SIG-M5 treated with dmso at 0.1 percent for 504 hours (cell line): ENCODE measurements around the gene MEIS1.

Source experiments
- DNase-seq: peaks from one replicate; lab custom pipeline; 2025; ENCODE audit not compliant: unreplicated experiment; lab: John Stamatoyannopoulos, UW

MEIS1 gene

DNA sequence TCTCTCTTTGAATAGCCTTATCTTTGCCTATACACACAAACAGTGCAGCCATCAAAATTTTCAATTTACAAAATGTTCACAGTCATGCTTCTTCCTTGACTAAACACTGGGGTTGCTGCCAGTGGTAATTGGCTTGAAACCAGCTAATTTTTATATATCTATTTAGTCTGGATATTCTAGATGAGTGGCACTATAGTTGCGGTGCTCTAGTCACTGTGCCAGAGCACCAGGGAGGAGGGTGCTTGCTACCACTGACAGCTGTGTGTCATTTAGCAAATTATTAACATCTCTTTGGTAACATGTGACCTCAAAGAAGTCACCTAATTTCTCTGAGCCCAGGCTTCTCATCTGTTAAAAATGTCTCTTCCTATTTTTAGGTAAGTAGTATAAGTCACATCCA, 130.4 kb downstream of the MEIS1 start:
- DNase-seq, result no peak

DNA sequence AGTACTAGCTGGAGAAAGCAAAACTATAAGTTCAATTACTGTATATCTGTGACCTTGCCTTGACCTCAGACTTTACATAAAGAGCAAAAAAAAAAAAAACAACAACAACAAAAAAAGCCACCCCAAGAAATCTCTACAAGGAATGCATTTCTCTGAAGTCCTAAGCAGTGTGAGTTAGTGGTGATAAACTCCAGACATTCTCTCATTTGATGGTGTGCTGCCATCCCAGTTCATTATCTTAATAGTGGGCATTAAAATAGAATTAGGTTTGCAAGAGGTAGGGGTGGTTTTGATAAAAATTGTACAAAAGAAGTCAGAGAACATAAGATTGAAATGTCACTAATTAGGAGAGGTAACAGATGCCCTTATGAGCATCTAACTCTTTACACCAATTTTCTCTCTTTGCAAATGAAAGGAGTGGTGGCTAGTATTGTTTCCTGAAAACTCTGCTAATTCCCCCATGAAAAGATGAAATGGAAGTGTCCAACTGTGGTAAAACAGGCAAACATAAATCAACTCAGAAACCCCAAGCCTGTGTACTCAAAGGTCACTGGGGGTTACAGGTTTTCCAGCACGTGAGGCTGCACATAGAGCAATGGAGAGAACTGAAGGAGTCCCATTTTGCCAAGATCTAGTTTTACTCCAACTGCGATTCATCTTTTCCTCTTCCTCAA, 131.9 kb downstream of the MEIS1 start:
- DNase-seq, result no peak

DNA sequence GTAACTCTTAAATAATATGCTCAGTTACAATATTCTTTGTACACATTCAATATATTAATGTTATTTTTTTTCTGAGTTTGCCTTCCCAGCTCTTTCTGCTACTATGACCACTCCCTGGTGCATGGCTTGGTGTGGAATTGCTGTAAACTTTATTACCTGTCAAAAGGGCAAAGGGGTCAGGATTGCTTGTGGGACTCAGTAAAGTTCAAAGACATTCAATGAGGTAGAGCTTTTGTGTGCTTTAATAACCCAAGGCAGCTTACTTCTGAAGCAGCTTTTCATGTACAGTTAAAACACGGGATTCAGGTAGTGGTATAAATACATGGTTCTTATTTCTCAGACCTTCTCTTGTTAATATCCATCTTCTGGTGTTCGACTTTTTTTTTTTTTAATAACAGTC, 132.8 kb downstream of the MEIS1 start:
- DNase-seq, result no peak

DNA sequence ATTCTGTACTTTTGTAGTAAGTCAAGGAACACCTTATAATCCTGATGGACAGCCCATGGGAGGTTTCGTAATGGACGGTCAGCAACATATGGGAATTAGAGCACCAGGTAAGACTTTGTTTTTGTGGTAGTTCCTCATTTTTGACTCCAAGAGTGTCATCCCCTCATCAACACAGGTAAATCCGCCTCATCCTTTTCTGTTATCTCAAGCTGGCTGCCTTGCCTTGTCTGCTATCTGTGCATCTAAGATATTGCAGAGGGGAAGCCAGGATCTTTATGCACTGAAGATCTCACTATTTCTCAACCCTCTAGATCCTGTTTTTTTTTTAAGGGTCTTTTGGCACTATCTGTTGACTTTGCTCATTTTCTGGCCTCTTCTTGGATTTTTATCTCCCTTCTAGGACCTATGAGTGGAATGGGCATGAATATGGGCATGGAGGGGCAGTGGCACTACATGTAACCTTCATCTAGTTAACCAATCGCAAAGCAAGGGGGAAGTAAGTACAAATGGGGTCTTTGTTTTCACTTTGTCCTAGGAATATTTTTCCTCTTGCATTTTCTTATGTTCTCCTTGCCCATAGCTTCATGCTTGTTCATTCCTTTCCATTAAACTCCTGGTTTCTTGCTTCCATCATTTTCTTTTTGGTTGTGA, 133.8 kb downstream of the MEIS1 start:
- no peak for DNase-seq

DNA sequence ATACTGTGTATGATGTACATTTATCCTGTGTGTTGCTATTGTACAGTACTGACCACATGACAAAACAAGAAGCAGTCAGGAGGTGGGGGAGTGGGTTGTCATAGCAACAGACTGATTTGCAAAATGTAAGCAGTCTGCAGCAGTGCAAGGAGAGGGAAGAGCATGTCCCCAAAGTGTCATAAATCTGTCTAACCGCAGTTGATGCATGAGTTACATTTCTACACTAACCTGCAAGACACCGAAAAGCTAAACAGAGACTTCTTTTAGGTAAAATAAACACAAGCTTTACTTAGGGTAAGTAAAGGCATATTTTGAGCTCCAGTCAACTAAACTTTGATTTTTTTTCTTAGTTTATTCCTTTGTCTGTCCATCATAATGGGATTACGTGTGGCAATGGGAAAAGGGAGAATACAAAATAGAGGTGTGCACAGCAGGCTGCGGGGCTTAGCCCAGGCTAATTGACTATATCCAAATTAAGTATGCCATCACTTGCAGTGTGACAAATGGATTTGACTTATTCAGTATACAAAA, 134.5 kb downstream of the MEIS1 start:
- DNase-seq, result no peak

DNA sequence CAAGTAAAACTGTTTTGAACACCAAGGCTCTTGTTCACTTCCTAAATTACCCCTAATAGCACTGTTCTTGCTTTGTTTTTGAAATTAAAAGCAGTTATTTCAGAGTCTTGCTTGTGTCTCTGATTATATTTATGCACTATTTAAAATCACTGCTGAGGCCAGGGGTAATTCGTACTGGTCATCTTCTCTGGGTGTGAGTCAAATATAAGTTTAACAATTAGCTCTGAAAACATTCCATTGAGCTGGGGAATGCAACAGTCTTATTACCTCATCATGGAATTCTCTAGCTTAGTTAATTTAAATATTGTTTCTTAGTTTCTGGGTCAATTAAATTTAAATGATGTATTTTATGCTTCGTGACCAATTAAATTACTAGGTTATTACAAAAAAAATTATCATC, 135.0 kb downstream of the MEIS1 start:
- no peak for DNase-seq

DNA sequence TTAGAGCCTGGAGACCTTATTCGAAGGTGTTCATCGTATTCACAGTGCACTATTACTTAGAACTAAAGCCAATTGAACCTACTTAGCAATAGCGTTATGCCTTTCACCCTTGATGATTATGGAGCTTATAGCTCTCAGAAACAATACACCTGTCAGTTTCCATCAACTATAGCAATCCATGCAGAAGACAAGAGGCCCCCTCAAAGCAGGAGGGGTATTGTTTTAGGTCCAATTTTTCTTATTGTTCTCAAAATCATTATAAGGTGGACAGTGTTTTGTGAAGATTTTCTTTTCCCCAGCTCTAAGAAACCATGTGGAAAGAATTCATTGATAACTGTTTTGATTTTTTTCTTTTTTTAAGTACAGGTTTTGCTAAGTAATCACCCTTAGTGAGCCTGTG, 135.5 kb downstream of the MEIS1 start:
- DNase-seq, result no peak

DNA sequence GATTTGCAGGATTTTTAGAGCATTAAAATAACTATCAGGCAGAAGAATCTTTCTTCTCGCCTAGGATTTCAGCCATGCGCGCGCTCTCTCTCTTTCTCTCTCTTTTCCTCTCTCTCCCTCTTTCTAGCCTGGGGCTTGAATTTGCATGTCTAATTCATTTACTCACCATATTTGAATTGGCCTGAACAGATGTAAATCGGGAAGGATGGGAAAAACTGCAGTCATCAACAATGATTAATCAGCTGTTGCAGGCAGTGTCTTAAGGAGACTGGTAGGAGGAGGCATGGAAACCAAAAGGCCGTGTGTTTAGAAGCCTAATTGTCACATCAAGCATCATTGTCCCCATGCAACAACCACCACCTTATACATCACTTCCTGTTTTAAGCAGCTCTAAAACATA, 137.0 kb downstream of the MEIS1 start:
- no peak for DNase-seq

DNA sequence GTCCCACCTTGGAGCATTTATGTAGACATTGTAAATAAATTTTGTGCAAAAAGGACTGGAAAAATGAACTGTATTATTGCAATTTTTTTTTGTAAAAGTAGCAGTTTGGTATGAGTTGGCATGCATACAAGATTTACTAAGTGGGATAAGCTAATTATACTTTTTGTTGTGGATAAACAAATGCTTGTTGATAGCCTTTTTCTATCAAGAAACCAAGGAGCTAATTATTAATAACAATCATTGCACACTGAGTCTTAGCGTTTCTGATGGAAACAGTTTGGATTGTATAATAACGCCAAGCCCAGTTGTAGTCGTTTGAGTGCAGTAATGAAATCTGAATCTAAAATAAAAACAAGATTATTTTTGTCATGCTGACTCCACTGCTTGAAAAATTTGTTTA, 137.5 kb downstream of the MEIS1 start:
- DNase-seq, result no peak

DNA sequence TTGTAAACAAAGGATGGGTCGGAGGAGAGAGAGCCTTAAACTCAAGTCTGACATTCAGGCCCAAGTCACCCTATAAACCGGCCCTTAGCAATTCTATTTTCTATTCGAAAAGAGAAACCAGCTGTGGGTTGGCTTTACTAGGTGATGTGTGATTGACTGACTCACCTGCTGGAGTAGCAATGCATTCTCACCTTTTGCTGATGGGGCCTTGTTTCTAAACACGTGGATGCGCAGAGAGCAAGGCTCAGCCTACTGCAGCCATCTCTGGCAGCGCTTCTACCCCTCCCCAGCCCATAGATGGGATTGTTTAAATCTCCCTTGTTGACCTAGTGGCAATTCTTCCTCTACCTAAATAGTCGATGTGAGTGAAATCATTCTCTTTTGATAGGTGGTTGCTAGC, 138.5 kb downstream of the MEIS1 start:
- DNase-seq, result no peak

DNA sequence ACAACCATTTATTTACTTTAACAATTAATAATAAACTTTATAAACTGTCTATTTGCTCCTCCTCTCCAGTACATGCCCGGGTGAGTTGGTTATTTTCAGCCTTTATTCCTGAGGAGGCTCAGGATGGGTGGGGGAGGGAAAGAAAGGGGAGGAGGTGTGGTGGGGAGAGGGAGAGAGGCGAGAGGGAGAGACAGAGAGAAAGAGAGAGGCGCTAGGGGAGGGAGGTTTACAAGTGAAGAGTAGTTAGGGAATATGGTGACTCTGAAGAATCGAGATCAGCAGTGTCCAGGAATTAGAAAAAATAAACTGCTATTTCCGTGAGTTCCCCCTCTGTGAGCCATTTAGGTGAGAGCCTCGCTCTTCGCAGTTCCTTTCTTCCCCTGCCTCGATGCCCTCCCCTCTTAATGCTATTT, 138.9 kb downstream of the MEIS1 start:
- DNase-seq, result no peak

DNA sequence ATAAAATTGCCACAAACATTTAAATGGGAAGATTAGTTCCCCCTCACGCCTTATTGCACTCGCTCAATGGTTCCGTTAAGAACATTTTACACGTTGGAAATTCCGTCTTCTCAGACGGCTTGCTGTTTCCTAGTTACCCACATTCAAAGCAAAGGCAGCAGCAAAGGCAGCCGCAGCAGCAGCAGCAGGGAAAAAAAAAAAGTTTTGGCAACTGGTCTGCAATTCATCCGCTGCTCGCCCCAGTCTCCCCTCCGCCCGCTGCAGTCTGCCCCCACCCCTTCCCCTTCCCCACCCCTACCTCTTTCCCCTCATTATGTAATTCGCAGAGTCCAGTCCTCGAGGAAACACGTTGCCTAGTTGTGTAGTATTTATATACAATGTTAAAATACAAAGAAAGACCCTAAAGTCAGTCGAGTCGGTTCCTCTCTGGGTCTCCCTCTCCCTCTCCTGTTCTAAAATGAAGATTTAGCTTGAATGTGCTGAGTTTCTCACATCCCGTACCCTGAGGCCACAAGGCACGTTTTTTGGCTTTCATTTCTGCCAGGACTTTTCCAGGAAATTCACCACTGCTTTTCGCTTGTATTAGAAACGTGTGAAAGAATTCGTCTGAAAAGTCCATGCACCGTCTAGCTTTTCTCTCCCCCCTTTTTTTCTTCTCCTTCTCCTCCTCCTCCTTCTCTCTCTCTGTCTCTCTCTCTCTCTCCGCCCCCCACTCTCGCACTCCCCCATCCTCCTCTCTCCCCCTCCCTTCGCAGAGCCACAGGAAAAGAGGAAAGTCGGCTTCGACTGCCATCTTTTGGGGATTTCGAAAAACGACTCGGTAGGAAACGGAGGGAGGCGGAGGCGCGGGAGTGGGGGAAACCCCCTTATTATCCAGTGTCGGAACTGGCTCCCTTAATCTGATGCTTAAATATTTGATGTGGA, 140.0 kb downstream of the MEIS1 start:
- no peak for DNase-seq

DNA sequence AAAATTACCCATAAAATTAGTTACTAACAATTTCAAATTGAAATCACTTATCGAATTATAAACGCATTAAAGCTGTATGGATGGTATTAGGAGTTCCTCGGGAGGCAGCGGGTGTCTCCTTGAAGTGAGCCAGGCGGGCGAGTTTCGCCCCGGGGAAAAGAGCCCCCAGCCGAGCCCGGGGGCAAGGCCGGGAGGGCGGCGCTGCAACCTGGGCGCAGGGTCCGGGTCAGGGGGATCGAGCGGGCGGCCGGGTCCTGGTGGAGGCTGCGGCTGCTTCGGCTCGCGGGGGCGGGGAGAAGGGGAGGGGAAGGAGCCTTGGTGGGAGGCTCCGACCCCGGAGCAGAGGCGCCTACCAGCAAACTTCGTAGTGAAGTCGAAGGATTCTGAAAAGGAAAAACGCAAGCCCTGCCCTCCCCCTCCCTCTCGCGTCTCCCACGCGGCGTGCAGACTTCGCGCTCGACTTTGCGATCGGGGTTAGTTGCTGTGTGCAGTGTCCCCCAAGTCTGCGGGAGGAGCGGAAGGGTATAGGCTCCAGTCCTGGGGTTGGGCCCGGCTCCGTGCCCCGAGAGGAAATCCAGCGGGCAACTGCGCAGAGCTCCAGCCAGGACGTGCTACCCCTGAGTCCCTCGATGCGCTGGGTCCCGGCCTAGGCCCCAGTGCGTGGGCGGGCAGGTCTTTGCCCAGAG, 140.8 kb downstream of the MEIS1 start:
- no peak for DNase-seq

DNA sequence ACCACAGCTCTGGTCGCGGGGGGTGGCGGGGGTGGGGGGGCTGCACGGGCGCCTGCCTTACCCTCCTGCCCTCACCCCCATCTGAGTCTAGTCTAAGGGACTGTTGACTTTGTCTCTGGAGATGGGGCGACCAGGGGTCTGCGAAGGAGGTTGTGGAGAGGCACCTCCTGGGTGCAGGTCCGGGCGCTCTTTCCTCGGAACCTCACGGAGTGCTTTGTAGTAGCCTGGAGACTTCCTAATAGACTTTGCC, 141.3 kb downstream of the MEIS1 start:
- DNase-seq, result no peak

DNA sequence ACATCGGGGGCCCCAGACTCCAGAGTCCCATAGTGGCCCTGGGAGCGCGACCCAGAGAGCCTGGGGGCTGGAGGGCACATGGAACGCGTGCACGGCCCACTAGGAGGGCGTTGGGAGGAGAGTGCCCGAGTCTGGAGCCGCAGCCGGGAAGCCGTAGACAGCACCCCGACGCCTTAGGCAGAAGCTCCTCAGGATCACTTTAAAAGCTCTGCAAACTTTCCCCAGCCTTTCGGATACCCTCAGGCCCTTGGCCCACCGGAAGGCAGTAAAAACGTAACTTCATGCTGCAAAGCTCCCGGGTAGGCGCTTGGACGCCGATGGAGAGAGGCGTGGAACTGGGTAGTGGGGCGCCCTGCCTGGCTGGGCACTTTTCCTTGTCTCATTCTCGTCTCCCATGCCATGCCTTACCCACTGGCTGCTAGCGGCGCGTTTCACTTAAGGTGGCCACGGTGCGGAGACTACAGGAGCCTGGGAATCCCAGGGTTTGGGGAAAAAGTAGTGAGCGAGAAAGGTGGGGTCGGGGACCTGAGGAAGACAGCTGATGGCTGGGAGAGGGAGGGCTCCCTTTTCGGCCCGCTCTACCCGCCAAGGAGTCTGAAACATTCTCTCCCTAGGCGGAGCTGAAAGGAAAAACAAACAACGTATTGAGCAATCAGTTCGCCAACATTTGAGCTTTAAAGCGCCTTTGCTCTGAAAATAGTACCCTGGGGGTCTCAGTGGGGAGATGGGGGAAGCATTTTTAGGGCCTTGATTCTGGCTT, 141.8 kb downstream of the MEIS1 start:
- DNase-seq, result no peak

DNA sequence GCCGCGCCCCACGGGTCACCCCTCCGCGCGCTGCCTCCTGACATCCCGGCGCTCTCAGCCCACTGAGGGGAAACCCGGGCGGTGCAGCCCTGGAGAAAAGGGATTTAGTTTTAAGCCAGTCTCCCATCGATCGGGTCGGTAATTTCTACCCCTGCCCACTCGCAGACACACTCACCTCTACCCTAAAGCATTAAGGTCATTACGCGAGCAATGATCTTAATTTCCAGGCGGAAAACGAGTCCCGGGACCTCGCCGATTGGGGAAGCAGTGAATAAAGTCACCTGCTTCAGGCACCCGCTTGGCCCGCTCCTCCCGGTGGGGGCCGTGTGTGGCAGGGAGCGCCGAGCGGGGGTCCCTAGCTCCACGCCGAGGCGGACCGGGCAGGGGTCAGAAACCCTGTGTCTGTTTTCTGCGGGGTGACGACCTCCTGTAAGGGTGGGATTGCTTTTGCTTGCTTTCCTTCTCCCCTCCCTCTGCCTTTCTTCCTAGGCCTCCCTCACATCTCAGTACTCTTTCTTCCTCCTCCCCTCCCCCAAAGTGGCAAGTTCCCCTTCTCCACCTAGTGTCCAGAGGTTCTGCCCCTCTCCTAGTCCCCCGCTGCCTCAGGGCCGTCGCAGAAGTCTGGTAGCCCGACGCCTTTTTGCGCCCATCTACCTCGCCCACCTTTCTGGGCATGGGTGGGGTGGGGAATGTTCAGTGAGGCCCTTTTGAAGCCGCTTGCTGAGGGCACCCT, 142.6 kb downstream of the MEIS1 start:
- DNase-seq, result no peak

DNA sequence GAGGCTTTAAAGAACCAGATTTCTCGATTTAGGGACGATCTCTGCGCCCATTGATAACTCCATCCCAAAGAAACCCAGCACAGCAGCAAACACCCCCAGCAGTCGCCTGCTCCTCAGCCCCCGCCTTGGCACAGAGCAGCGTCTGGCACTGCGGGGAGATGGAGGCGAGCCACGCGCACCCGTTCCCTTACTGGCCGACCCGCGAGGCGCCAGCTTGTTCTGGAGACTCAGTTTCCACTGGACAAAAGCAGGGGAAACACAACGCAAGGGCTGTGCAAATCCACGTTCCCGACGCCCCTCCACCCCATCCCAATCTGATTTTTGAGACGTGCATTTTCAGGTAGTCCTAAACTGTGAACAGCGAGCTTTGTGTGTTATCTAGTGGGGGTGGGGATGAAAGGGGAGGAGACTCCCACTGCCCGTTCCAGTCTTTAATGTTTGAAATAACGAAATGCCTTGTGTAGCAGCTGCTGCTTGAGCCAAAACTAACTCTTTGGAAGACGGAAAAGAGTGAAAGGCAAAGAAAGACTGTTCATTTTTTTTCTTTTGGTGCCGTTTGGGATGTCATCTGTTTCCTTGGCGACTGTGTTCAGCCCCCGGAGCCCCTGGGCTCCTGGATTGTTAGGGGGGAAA, 143.2 kb downstream of the MEIS1 start:
- no peak for DNase-seq

DNA sequence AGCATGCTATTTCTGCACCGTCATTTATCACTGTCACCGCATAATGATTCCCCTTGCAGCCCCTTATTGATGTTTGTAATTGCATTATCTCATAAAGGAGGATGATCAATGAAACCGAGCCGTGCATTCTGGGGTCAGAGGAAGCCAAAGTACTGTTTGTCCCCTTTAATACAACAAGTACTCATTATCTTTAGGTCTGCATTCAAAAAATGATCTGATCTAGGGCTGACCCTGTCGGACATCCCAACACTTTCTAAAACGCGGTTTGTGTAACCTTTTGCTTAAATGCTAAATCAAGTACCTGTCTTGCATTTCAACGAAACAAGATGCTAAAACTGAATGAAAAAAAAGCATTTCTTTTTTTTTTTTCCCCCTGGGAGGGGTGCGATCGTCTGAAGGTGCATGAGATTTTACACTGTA, 143.8 kb downstream of the MEIS1 start:
- no peak for DNase-seq
